ENCODE data around the gene HCFC1. TPM values are rescaled to one million over a fixed set of nuclear protein-coding genes. Genes with fewer than 3 reads are reported as not detected.

HCFC1 gene
- total RNA-seq, 2 donors from 2014 or later, result 36.6 to 80.5 TPM

GRCh38 chrX:153897899-153898298 lies 73.7 kb downstream of the HCFC1 start:
- no peaks in the 10 kb centered on the region for H3K9me3 ChIP-seq
- no peak overlapping the region for H3K27ac ChIP-seq
- intact Hi-C loops (cut with DNase I), result no loop called here
- DNase-seq, result no peak
- no peak overlapping the region for H3K4me3 ChIP-seq
- H3K27me3 ChIP-seq, result no peaks in the 10 kb centered on the region
- no peaks in the 10 kb centered on the region for H3K4me1 ChIP-seq
- TF ChIP-seq, protein P1, sequence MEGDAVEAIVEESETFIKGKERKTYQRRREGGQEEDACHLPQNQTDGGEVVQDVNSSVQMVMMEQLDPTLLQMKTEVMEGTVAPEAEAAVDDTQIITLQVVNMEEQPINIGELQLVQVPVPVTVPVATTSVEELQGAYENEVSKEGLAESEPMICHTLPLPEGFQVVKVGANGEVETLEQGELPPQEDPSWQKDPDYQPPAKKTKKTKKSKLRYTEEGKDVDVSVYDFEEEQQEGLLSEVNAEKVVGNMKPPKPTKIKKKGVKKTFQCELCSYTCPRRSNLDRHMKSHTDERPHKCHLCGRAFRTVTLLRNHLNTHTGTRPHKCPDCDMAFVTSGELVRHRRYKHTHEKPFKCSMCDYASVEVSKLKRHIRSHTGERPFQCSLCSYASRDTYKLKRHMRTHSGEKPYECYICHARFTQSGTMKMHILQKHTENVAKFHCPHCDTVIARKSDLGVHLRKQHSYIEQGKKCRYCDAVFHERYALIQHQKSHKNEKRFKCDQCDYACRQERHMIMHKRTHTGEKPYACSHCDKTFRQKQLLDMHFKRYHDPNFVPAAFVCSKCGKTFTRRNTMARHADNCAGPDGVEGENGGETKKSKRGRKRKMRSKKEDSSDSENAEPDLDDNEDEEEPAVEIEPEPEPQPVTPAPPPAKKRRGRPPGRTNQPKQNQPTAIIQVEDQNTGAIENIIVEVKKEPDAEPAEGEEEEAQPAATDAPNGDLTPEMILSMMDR (IDR thresholded peaks at IDR 0.05), result no peak
- H3K9ac ChIP-seq (ENCODE audit: low read depth in 2 of 2, low read length in 2 of 2), result no peak overlapping the region
- H3K36me3 ChIP-seq, result no peaks in the 10 kb centered on the region

Small RNA genes lying within 50 kb of the gene (microRNA-seq; reads per million reads assigned to microRNA genes)
- not detected for gene MIR3202-1
- gene MIR3202-2, result not detected
- not detected for gene MIR718

Other genes starting within 250 kb of the HCFC1 start
- 100 to 1,000 TPM; 217 to 295 TPM for gene BCAP31, start 247.4 kb downstream of the HCFC1 start, total RNA-seq
- gene ABCD1, start 247.0 kb downstream of the HCFC1 start, total RNA-seq, result 10 to 100 TPM; 12.7 to 16.8 TPM
- 1 to 10 TPM in 1 of 2 donors, under 1 TPM in 1; 0.57 to 3.7 TPM for gene PLXNB3, start 207.6 kb downstream of the HCFC1 start, total RNA-seq
- gene SRPK3, start 190.8 kb downstream of the HCFC1 start, total RNA-seq, result 1 to 10 TPM in 1 of 2 donors, under 1 TPM in 1; 0.64 to 2.3 TPM
- 10 to 100 TPM; 80.6 to 92.6 TPM for gene IDH3G, start 177.4 kb downstream of the HCFC1 start, total RNA-seq
- gene SSR4, start 177.2 kb downstream of the HCFC1 start, total RNA-seq, result 100 to 1,000 TPM; 253 to 377 TPM
- 1 to 10 TPM; 1.5 to 3.2 TPM for gene PDZD4, start 141.3 kb downstream of the HCFC1 start, total RNA-seq
- gene L1CAM, start 85.6 kb downstream of the HCFC1 start, total RNA-seq, result 1 to 10 TPM; 4.3 to 8.8 TPM
- under 1 TPM in 1 of 2 donors, not detected in 1; 0.24 TPM for gene AVPR2, start 67.1 kb downstream of the HCFC1 start, total RNA-seq
- 10 to 100 TPM; 19.9 to 30.0 TPM for gene ARHGAP4, start 45.6 kb downstream of the HCFC1 start, total RNA-seq
- 100 to 1,000 TPM in 1 of 2 donors, 10 to 100 TPM in 1; 55.9 to 115 TPM for gene NAA10, start 36.8 kb downstream of the HCFC1 start, total RNA-seq
- gene RENBP, start 27.2 kb downstream of the HCFC1 start, total RNA-seq, result 1 to 10 TPM; 3.3 to 5.0 TPM
- 10 to 100 TPM in 1 of 2 donors, 1 to 10 TPM in 1; 8.7 to 19.2 TPM for gene TMEM187, start 936 bp upstream of the HCFC1 start, total RNA-seq
- 100 to 1,000 TPM in 1 of 2 donors, 10 to 100 TPM in 1; 66.7 to 148 TPM for gene IRAK1, start 48.1 kb upstream of the HCFC1 start, total RNA-seq
- 10 to 100 TPM; 28.3 to 29.7 TPM for gene MECP2, start 125.9 kb upstream of the HCFC1 start, total RNA-seq
- gene OPN1LW, start 172.4 kb upstream of the HCFC1 start, total RNA-seq, result not detected
- not detected for gene OPN1MW, start 210.8 kb upstream of the HCFC1 start, total RNA-seq
- not detected for gene OPN1MW2, start 247.9 kb upstream of the HCFC1 start, total RNA-seq